Right ventricle myocardium superior (tissue), 1 donor: ENCODE data around the gene DLX1. TPM values are rescaled to one million over a fixed set of nuclear protein-coding genes. Genes with fewer than 3 reads are reported as not detected.

Source experiments
- ATAC-seq: fragments of 200-7000 bp; cut with Tn5 transposase; one replicate; pipeline ENCODE4 v1.9.1; 2020; ENCODE audit warnings: mild to moderate bottlenecking; ENCODE audit not compliant: poor library complexity
- DNase-seq: peaks from one replicate; pipeline ENCODE4 v3.0.0-alpha.2; 2020
- intact Hi-C: fragments of 100-400 bp; cut with DNase I; formaldehyde crosslinking; loops from one replicate; pipeline ENCODE4 v1.11.2; 2022
- long read RNA-seq: library from polyadenylated mRNA; unstranded; transcript quantifications from one replicate; pipeline ENCODE4 v2.0.0, GENCODE V29; 2021
- total RNA-seq: library from RNA; stranded (reverse); fragmentation: NEBNext Ultra II Directional; extraction: Animal tissue kit (Norgen Biotek cat#: 25700); gene quantifications from one replicate; pipeline ENCODE4 v1.2.1, GENCODE V29; 2021
- donor health status: DM: no; HTN: yes; CAD: no; lungs with severe emphysema.

Gene DLX1
- total RNA-seq = not detected
- long read RNA-seq = 0 reads

- DNase-seq = no peak
- intact Hi-C loops = no loop called here
- ATAC-seq = no peak
These were observed at the start of gene DLX1 for GRCh38 chr2:172085460-172086159. Gene DLX1 (plus strand): TSS chr2:172085507. CDS start chr2:172085678, 171 bp downstream.

- intact Hi-C loops = no loop called here
- DNase-seq (no peak), ATAC-seq (no peak)
These were observed 47.2 kb upstream of the DLX1 start for GRCh38 chr2:172038121-172038520.

GRCh38 chr2:172038604-172039003, 46.7 kb upstream of the DLX1 start:
- DNase-seq (no peak), ATAC-seq (no peak)
- intact Hi-C loops = no loop called here

GRCh38 chr2:172039011-172039704, 46.1 kb upstream of the DLX1 start:
- no peak for DNase-seq
- ATAC-seq = no peak
- intact Hi-C loops = no loop called here

- ATAC-seq (no peak), DNase-seq (no peak)
- intact Hi-C loops = no loop called here
These were observed 45.0 kb upstream of the DLX1 start for GRCh38 chr2:172040311-172040710.

GRCh38 chr2:172046080-172046678, 39.1 kb upstream of the DLX1 start:
- DNase-seq (no peak), ATAC-seq (no peak)
- intact Hi-C loops = no loop called here

- no peak for DNase-seq
- ATAC-seq = no peak
- intact Hi-C loops = no loop called here
These were observed 38.3 kb upstream of the DLX1 start for GRCh38 chr2:172046866-172047565.

- intact Hi-C loops = no loop called here
- ATAC-seq (no peak), DNase-seq (no peak)
These were observed 37.5 kb upstream of the DLX1 start for GRCh38 chr2:172047566-172048507.

- ATAC-seq = no peak
- no peak for DNase-seq
- intact Hi-C loops = no loop called here
These were observed 36.5 kb upstream of the DLX1 start for GRCh38 chr2:172048508-172049503.

- ATAC-seq (no peak), DNase-seq (no peak)
- intact Hi-C loops = no loop called here
These were observed 35.7 kb upstream of the DLX1 start for GRCh38 chr2:172049567-172050120.

- DNase-seq (no peak), ATAC-seq (no peak)
- intact Hi-C loops = no loop called here
These were observed 34.7 kb upstream of the DLX1 start for GRCh38 chr2:172050479-172051125.

GRCh38 chr2:172052000-172052983, 33.0 kb upstream of the DLX1 start:
- ATAC-seq = no peak
- intact Hi-C loops = no loop called here

GRCh38 chr2:172053486-172053885, 31.8 kb upstream of the DLX1 start:
- DNase-seq (no peak), ATAC-seq (no peak)
- intact Hi-C loops = no loop called here

More at GRCh38 chr2:172052000-172052983, 33.0 kb upstream of the DLX1 start:
- no peak for DNase-seq

- DNase-seq = no peak
- intact Hi-C loops = no loop called here
- ATAC-seq = no peak
These were observed 29.0 kb upstream of the DLX1 start for GRCh38 chr2:172056293-172056692.

- intact Hi-C loops = no loop called here
- ATAC-seq = no peak
- no peak for DNase-seq
These were observed 26.6 kb upstream of the DLX1 start for GRCh38 chr2:172058660-172059059.
